Stimulated activated CD8-positive, alpha-beta memory T cell treated with anti-CD3 and anti-CD28 coated beads, Interleukin-15, amount 100 ng/mL, for 24 hours (primary cell): ENCODE results near the gene TAF11L10.
"Not testable (repeated sequence)": the region's sequence is repeated elsewhere in the genome, so short reads cannot be mapped to it uniquely, and the experiment has no call there.

Source experiments
- DNase-seq: peaks from one replicate; pipeline ENCODE4 v3.0.0-alpha.2; 2020; ENCODE audit warnings: low read depth

TAF11L10 gene

DNA sequence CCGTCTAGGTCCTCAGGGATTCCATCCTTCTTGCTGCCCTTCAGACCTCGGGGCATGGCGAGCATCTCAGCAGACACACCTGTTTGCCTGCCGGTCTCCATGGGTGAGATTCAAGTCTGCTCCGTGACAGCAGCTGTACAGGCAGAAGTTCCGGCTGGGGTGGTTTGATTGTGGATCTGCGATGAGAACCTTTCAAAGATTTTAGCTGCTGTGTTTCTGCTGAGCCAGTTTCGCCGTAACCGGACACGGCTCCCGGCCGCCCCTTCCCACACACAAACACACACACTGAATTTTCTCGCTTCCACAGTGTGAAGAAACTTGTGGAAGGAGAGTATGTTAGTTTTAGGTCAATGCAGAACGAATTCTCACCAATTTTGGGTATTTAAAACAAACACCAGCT is at the start of gene TAF11L10:
TAF11L10 (minus strand) TSS at position 101 of the 400 bp plus-strand sequence.
- DNase-seq, result not testable (repeated sequence)

- DNase-seq, result no peak
Observed at GRCh38 chr5:17634160-17634559, 36.5 kb upstream of the TAF11L10 start, which contains the start of gene TAF11L14. TAF11L14 (plus strand) TSS chr5:17634460.

DNA sequence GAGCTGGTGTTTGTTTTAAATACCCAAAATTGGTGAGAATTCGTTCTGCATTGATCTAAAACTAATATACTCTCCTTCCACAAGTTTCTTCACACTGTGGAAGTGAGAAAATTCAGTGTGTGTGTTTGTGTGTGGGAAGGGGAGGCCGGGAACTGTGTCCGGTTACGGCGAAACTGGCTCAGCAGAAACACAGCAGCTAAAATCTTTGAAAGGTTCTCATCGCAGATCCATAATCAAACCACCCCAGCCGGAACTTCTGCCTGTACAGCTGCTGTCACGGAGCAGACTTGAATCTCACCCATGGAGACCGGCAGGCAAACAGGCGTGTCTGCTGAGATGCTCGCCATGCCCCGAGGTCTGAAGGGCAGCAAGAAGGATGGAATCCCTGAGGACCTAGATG is 34.2 kb upstream of the TAF11L10 start, which contains the start of gene TAF11L13:
TAF11L13 (plus strand) TSS at position 301 of the 400 bp plus-strand sequence.
- DNase-seq, result not testable (repeated sequence)

GRCh38 chr5:17625686-17626085 is 28.1 kb upstream of the TAF11L10 start:
- DNase-seq, result no peak

GRCh38 chr5:17620627-17621026 is 23.0 kb upstream of the TAF11L10 start:
- DNase-seq, result no peak

DNA sequence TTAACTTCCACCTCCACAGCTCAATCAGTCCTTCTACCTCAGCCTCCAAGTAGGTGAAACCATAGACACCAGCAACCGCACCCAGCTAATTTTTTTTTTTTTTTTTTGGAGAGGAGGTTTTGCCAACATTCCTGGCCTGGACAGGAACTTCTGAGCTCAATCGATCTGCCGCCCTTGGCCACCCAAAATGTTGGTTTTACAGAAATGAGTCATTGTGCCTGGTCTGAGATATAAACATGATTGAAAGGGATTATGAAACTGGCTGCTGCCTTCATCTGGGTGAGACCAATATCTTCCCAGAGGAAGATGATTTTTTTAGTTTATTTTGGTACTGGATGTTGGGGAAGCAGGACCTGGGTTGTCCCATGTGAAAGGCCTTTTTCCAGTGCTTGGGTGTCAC is 21.7 kb upstream of the TAF11L10 start:
- no peak for DNase-seq

GRCh38 chr5:17614872-17615605 is 17.4 kb upstream of the TAF11L10 start:
- no peak for DNase-seq

- DNase-seq, result not testable (repeated sequence)
Observed at GRCh38 chr5:17610092-17610491, 12.5 kb upstream of the TAF11L10 start, which contains the start of gene TAF11L12. TAF11L12 (plus strand) TSS chr5:17610392.

DNA sequence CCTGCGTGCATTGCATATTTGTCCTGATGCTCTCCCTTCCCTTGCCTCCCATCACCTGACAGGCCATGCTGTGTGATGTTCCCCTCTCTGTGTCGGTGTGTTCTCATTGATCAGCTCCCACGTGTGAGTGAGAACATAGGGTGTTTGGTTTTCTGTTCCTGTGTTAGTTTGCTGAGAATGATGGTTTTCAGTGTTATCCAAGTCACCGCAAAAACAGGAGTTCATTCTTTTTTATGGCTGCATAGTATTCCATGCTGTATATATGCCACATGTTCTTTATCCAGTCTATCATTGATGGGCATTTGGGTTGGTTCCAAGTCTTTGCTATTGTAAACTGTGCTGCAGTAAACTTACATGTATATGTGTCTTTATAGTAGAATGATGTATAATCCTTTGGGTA is 9.8 kb upstream of the TAF11L10 start:
- not testable (repeated sequence) for DNase-seq

GRCh38 chr5:17604951-17605350 is 7.3 kb upstream of the TAF11L10 start:
- DNase-seq, result no peak

- not testable (repeated sequence) for DNase-seq
Observed at GRCh38 chr5:17603880-17604279, 6.3 kb upstream of the TAF11L10 start, which contains the start of gene TAF11L11. TAF11L11 (plus strand) TSS chr5:17604183.

GRCh38 chr5:17594255-17594654 is 3.4 kb downstream of the TAF11L10 start, which contains the start of gene TAF11L9:
TAF11L9 (minus strand) TSS chr5:17594394.
- not testable (repeated sequence) for DNase-seq

DNA sequence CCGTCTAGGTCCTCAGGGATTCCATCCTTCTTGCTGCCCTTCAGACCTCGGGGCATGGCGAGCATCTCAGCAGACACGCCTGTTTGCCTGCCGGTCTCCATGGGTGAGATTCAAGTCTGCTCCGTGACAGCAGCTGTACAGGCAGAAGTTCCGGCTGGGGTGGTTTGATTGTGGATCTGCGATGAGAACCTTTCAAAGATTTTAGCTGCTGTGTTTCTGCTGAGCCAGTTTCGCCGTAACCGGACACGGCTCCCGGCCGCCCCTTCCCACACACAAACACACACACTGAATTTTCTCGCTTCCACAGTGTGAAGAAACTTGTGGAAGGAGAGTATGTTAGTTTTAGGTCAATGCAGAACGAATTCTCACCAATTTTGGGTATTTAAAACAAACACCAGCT is 6.8 kb downstream of the TAF11L10 start, which contains the start of gene TAF11L8:
TAF11L8 (minus strand) TSS at position 101 of the 400 bp plus-strand sequence.
- DNase-seq, result not testable (repeated sequence)

- DNase-seq, result not testable (repeated sequence)
Observed at GRCh38 chr5:17585658-17586057, 12.0 kb downstream of the TAF11L10 start, which contains the start of gene TAF11L7. TAF11L7 (minus strand) TSS chr5:17585758.
